HEK293T (cell line): ENCODE measurements around the gene TTC39B.

Experiments
- ARNT ChIP-seq: fragments of 450-650 bp; IDR thresholded peaks from 2 replicates; pipeline ENCODE4 v1.6.1; 2017; ENCODE audit warnings: mild to moderate bottlenecking
- BHLHE40 ChIP-seq: fragments of 450-650 bp; IDR thresholded peaks from 2 replicates; pipeline ENCODE4 v1.6.1; 2016; ENCODE audit warnings: mild to moderate bottlenecking, moderate library complexity, borderline replicate concordance
- ELF4 ChIP-seq: fragments of 450-650 bp; IDR thresholded peaks from 2 replicates; pipeline ENCODE4 v1.6.1; 2017; ENCODE audit warnings: antibody characterized with exemption
- FOXK2 ChIP-seq: fragments of 450-650 bp; IDR thresholded peaks from 2 replicates; pipeline ENCODE4 v1.6.1; 2016; ENCODE audit warnings: mild to moderate bottlenecking
- FOXM1 ChIP-seq: fragments of 450-650 bp; IDR thresholded peaks from 2 replicates; pipeline ENCODE4 v1.6.1; 2017; ENCODE audit warnings: mild to moderate bottlenecking, borderline replicate concordance
- HDGF ChIP-seq: fragments of 450-650 bp; IDR thresholded peaks from 2 replicates; pipeline ENCODE4 v1.6.1; 2017; ENCODE audit warnings: antibody characterized with exemption, borderline replicate concordance
- L3MBTL2 ChIP-seq: fragments of 450-650 bp; conservative IDR thresholded peaks from 2 replicates; pipeline ENCODE4 v1.6.1; 2016; ENCODE audit warnings: mild to moderate bottlenecking
- NFRKB ChIP-seq: fragments of 450-650 bp; IDR thresholded peaks from 2 replicates; pipeline ENCODE4 v1.6.1; 2016; ENCODE audit warnings: mild to moderate bottlenecking, moderate library complexity
- PKNOX1 ChIP-seq: fragments of 450-650 bp; IDR thresholded peaks from 2 replicates; pipeline ENCODE4 v1.6.1; 2016
- SP1 ChIP-seq: fragments of 450-650 bp; IDR thresholded peaks from 2 replicates; pipeline ENCODE4 v1.6.1; 2017
- SUZ12 ChIP-seq: fragments of 450-650 bp; IDR thresholded peaks from 2 replicates; pipeline ENCODE4 v1.6.1; 2016; ENCODE audit warnings: mild to moderate bottlenecking
- ZNF384 ChIP-seq: fragments of 450-650 bp; IDR thresholded peaks from 2 replicates; pipeline ENCODE4 v1.6.1; 2016

GRCh38 chr9:15276328-15276938, 30.6 kb downstream of the TTC39B start:
- TF ChIP-seq FOXK2: no peak
- no peak for TF ChIP-seq BHLHE40
- TF ChIP-seq HDGF: no peak
- TF ChIP-seq FOXM1: no peak
- TF ChIP-seq NFRKB: no peak
- TF ChIP-seq PKNOX1: no peak
- TF ChIP-seq L3MBTL2: no peak
- TF ChIP-seq ZNF384: no peak
- TF ChIP-seq ARNT: no peak
- TF ChIP-seq ELF4: no peak
- no peak for TF ChIP-seq SP1
- no peak for TF ChIP-seq SUZ12
